ENCODE data around the gene TRAF3. TPM values are rescaled to one million over a fixed set of nuclear protein-coding genes. Genes with fewer than 3 reads are reported as not detected.

Gene TRAF3
- total and polyA plus RNA-seq, 5 donors = 3.9 to 15.4 (median 11.4) TPM

GRCh38 chr14:102916347-102917055, 139.3 kb downstream of the TRAF3 start:
- Histone ChIP-seq H3K27me3 (ENCODE audit: control insufficient read depth, insufficient read depth) (no peaks in the 10 kb centered on the region), H3K4me1 (ENCODE audit: control insufficient read depth, insufficient read depth, low read length) (no peaks in the 10 kb centered on the region), H3K9me3 (ENCODE audit: control insufficient read depth, low read length) (no peaks in the 10 kb centered on the region), H3K4me3 (ENCODE audit: low read length) (no peak overlapping the region), H3K27ac (ENCODE audit: low read length) (no peak overlapping the region)
- intact Hi-C loops (cut with DNase I) = loop anchor here (5.0 to 10.0 kb wide), 3 partner anchors 142 to 222 kb away; partner anchors contain the start of gene TRAF3 (in 2 of the 4)
- DNase-seq (peak in 1 of 3 donors; percentile 28), ATAC-seq (no peak)
- WGBS = 78% methylated on average over 18 of the region's 18 CpGs

GRCh38 chr14:102917056-102917385, 139.8 kb downstream of the TRAF3 start:
- no peaks in the 10 kb centered on the region for H3K9me3 ChIP-seq (ENCODE audit: control insufficient read depth, low read length)
- intact Hi-C loops (cut with DNase I) = loop anchor here (5.0 to 10.0 kb wide), 3 partner anchors 142 to 222 kb away; partner anchors contain the start of gene TRAF3 (in 2 of the 4)
- 94% methylated on average over 6 of the region's 6 CpGs for WGBS
- no peak for ATAC-seq
- DNase-seq = peak in 1 of 3 donors; percentile 38
- no peak overlapping the region for H3K4me3 ChIP-seq (ENCODE audit: low read length)
- H3K27me3 ChIP-seq (ENCODE audit: control insufficient read depth, insufficient read depth) = no peaks in the 10 kb centered on the region
- no peak overlapping the region for H3K27ac ChIP-seq (ENCODE audit: low read length)
- no peaks in the 10 kb centered on the region for H3K4me1 ChIP-seq (ENCODE audit: control insufficient read depth, insufficient read depth, low read length)

GRCh38 chr14:102917469-102918211, 140.4 kb downstream of the TRAF3 start:
- intact Hi-C loops (cut with DNase I) = loop anchor here (5.0 to 10.0 kb wide), 3 partner anchors 143 to 223 kb away; partner anchors contain the start of gene TRAF3 (in 2 of the 4)
- ATAC-seq = peak in 1 of 2 donors; percentile 30
- no peak overlapping the region for H3K4me3 ChIP-seq (ENCODE audit: low read length)
- H3K9me3 ChIP-seq (ENCODE audit: control insufficient read depth, low read length) = no peaks in the 10 kb centered on the region
- no peaks in the 10 kb centered on the region for H3K27me3 ChIP-seq (ENCODE audit: control insufficient read depth, insufficient read depth)
- peak; percentile 54 to 87 (median 80) for DNase-seq
- 33% methylated on average over 12 of the region's 12 CpGs for WGBS
- no peaks in the 10 kb centered on the region for H3K4me1 ChIP-seq (ENCODE audit: control insufficient read depth, insufficient read depth, low read length)
- no peak overlapping the region for H3K27ac ChIP-seq (ENCODE audit: low read length)

- no peaks in the 10 kb centered on the region for H3K4me1 ChIP-seq (ENCODE audit: control insufficient read depth, insufficient read depth, low read length)
- no peak overlapping the region for H3K27ac ChIP-seq (ENCODE audit: low read length)
- H3K27me3 ChIP-seq (ENCODE audit: control insufficient read depth, insufficient read depth) = no peaks in the 10 kb centered on the region
- WGBS = 60% methylated on average over 2 of the region's 2 CpGs
- ATAC-seq = no peak
- intact Hi-C loops (cut with DNase I) = loop anchor here (5.0 to 10.0 kb wide), 3 partner anchors 144 to 224 kb away; partner anchors contain the start of gene TRAF3 (in 2 of the 4)
- no peak for DNase-seq
- no peaks in the 10 kb centered on the region for H3K9me3 ChIP-seq (ENCODE audit: control insufficient read depth, low read length)
- H3K4me3 ChIP-seq (ENCODE audit: low read length) = no peak overlapping the region
Measured at GRCh38 chr14:102918438-102918837, 141.2 kb downstream of the TRAF3 start.

GRCh38 chr14:102920273-102920997, 143.2 kb downstream of the TRAF3 start:
- Histone ChIP-seq H3K9me3 (ENCODE audit: control insufficient read depth, low read length) (no peaks in the 10 kb centered on the region), H3K4me3 (ENCODE audit: low read length) (no peak overlapping the region), H3K4me1 (ENCODE audit: control insufficient read depth, insufficient read depth, low read length) (no peaks in the 10 kb centered on the region), H3K27ac (ENCODE audit: low read length) (no peak overlapping the region), H3K27me3 (ENCODE audit: control insufficient read depth, insufficient read depth) (no peaks in the 10 kb centered on the region)
- intact Hi-C loops (cut with DNase I) = loop anchor here in 1 of 4 donors (10.0 kb wide), 1 partner anchor 146 kb away; the partner anchor contains the start of gene TRAF3
- no peak for DNase-seq
- no peak for ATAC-seq
- 97% methylated on average over 5 of the region's 5 CpGs for WGBS

GRCh38 chr14:102920998-102921304, 143.7 kb downstream of the TRAF3 start:
- intact Hi-C loops (cut with DNase I) = loop anchor here in 1 of 4 donors (10.0 kb wide), 1 partner anchor 146 kb away; the partner anchor contains the start of gene TRAF3
- DNase-seq (no peak), ATAC-seq (no peak)
- Histone ChIP-seq H3K4me3 (ENCODE audit: low read length) (no peak overlapping the region), H3K9me3 (ENCODE audit: control insufficient read depth, low read length) (no peaks in the 10 kb centered on the region), H3K4me1 (ENCODE audit: control insufficient read depth, insufficient read depth, low read length) (no peaks in the 10 kb centered on the region), H3K27me3 (ENCODE audit: control insufficient read depth, insufficient read depth) (no peaks in the 10 kb centered on the region), H3K27ac (ENCODE audit: low read length) (no peak overlapping the region)
- WGBS = 98% methylated on average over 1 of the region's 1 CpG

- Histone ChIP-seq H3K9me3 (ENCODE audit: control insufficient read depth, low read length) (no peaks in the 10 kb centered on the region), H3K27ac (ENCODE audit: low read length) (no peak within 1 kb of the TSS), H3K4me3 (ENCODE audit: low read length) (no peak within 1 kb of the TSS), H3K4me1 (ENCODE audit: control insufficient read depth, insufficient read depth, low read length) (no peaks in the 10 kb centered on the region), H3K27me3 (ENCODE audit: control insufficient read depth, insufficient read depth) (no peaks in the 10 kb centered on the region)
- intact Hi-C loops (cut with DNase I) = loop anchor here in 1 of 4 donors (10.0 kb wide), 1 partner anchor 148 kb away; the partner anchor contains the start of gene TRAF3
- DNase-seq (peak in 2 of 3 donors; percentile 18 to 54), ATAC-seq (peak; percentile 21 to 31)
- 7% methylated on average over 56 of the region's 56 CpGs for WGBS
Measured at GRCh38 chr14:102922490-102923200, 145.4 kb downstream of the TRAF3 start, which contains the start of gene AMN. Gene AMN (plus strand): TSS chr14:102922663. CDS start chr14:102922689, 26 bp downstream.

GRCh38 chr14:102923201-102923924, 146.1 kb downstream of the TRAF3 start:
- H3K9me3 ChIP-seq (ENCODE audit: control insufficient read depth, low read length) = no peaks in the 10 kb centered on the region
- intact Hi-C loops (cut with DNase I) = loop anchor here in 1 of 4 donors (10.0 kb wide), 1 partner anchor 149 kb away; the partner anchor contains the start of gene TRAF3
- ATAC-seq = no peak
- no peaks in the 10 kb centered on the region for H3K4me1 ChIP-seq (ENCODE audit: control insufficient read depth, insufficient read depth, low read length)
- 6% methylated on average over 53 of the region's 53 CpGs for WGBS
- H3K27ac ChIP-seq (ENCODE audit: low read length) = no peak overlapping the region
- DNase-seq = peak in 2 of 3 donors; percentile 14 to 51
- no peak overlapping the region for H3K4me3 ChIP-seq (ENCODE audit: low read length)
- H3K27me3 ChIP-seq (ENCODE audit: control insufficient read depth, insufficient read depth) = no peaks in the 10 kb centered on the region

- no peaks in the 10 kb centered on the region for H3K27me3 ChIP-seq (ENCODE audit: control insufficient read depth, insufficient read depth)
- intact Hi-C loops (cut with DNase I) = loop anchor here in 1 of 4 donors (10.0 kb wide), 1 partner anchor 149 kb away; the partner anchor contains the start of gene TRAF3
- 41% methylated on average over 11 of the region's 11 CpGs for WGBS
- no peak for ATAC-seq
- H3K4me1 ChIP-seq (ENCODE audit: control insufficient read depth, insufficient read depth, low read length) = peaks cover 3% of the 10 kb centered on the region
- no peaks in the 10 kb centered on the region for H3K9me3 ChIP-seq (ENCODE audit: control insufficient read depth, low read length)
- DNase-seq = peak in 1 of 3 donors; percentile 42
- H3K4me3 ChIP-seq (ENCODE audit: low read length) = no peak overlapping the region
- no peak overlapping the region for H3K27ac ChIP-seq (ENCODE audit: low read length)
Measured at GRCh38 chr14:102923925-102924486, 146.8 kb downstream of the TRAF3 start.

All from right cardiac atrium (tissue), 5 donors.